Fibroblast of skin of right quadriceps (primary cell): ENCODE data around the gene FOXG1.
A peak's percentile ranks its signal among the peaks of the same experiment; 100 is the strongest.

Source experiments
- DNase-seq: peaks from one replicate; pipeline ENCODE4 v3.0.0-alpha.2; 2013

The FOXG1 gene

GRCh38 chr14:28762303-28762954, 4.2 kb upstream of the FOXG1 start:
- no peak for DNase-seq

- DNase-seq: no peak
Measured at GRCh38 chr14:28762955-28763326, 3.6 kb upstream of the FOXG1 start.

DNA sequence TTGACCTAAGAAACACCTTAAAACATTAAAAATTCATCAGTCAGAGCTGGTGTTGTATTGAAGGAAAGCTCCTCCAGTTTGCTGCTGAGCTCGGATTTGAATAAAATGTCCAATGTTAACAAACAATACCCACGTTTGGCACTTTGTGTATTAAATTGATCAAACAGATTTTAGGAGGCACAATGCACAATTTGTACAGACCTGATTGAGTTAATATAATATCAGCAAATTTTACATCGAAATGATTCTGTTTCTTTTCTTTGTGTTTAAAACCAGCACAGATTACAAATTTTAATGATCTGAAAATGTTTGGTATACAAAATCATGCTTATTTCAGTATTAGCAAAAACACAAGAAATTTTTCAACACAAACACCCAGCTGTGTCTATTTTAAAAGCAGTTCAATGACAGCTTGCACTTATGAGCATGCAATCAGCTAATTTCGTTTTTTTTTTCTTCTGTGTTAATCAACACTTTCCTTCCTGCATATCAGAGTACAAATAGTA, 2.8 kb upstream of the FOXG1 start:
- no peak for DNase-seq

DNA sequence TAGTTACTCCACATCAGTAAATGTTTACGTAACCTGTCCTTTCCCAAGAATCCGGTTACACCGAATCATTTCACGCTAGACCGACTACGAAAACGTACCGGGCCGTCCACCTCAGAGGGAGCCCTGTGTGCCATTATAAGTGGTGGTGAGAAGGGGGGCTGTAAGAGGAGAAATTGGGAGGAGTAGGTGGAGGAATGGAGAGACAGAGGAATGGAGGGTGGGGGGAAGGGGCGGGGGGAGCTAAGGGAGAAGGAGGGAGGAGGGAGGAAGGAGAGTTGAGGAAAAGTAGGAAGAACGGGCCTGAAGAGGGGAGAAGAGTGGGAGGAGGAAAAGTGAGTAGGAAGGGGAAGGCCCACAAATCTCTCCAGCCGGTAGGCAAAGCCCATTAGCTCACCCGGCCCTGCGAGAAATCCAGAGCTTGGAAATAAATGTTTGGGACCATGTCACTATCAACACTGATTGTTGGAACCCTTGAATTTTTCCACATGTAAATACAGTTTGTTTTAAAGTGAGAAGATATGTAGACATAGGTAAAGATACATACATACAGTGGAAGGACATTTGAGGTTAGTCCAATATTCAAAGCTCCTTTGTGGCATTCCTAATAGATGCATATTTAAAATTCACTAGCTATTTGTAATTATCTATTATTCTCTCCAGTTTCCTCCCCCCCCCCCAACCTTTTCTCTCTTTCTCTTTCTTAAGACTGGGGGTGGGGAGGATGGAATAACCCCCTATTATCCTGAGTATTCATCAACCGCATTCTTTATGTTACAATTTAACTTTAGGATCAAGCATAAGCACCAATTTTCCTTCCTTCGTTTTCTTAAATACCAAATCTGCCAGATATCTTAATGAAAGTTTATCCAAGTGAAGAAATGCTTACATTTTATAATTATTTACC, 2.1 kb upstream of the FOXG1 start:
- no peak for DNase-seq

- DNase-seq: no peak
Measured at GRCh38 chr14:28765169-28765830, 1.3 kb upstream of the FOXG1 start.

- DNase-seq: peak; percentile 17
Measured at GRCh38 chr14:28765831-28766468, 637 bp upstream of the FOXG1 start.

DNA sequence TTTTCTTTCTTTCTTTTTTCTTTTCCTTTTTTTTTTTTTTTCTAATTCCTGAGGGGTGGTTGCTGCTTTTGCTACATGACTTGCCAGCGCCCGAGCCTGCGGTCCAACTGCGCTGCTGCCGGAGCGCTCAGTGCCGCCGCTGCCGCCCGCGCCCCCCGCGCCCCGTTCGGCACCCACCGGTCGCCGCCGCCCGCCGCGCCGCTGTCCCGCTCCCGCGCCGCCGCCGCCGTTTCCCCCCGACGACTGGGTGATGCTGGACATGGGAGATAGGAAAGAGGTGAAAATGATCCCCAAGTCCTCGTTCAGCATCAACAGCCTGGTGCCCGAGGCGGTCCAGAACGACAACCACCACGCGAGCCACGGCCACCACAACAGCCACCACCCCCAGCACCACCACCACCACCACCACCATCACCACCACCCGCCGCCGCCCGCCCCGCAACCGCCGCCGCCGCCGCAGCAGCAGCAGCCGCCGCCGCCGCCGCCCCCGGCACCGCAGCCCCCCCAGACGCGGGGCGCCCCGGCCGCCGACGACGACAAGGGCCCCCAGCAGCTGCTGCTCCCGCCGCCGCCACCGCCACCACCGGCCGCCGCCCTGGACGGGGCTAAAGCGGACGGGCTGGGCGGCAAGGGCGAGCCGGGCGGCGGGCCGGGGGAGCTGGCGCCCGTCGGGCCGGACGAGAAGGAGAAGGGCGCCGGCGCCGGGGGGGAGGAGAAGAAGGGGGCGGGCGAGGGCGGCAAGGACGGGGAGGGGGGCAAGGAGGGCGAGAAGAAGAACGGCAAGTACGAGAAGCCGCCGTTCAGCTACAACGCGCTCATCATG, 654 bp downstream of the FOXG1 start:
- DNase-seq: no peak

GRCh38 chr14:28767853-28768741, 1.5 kb downstream of the FOXG1 start:
- no peak for DNase-seq

- DNase-seq: no peak
Measured at GRCh38 chr14:28769276-28769880, 2.8 kb downstream of the FOXG1 start.

DNA sequence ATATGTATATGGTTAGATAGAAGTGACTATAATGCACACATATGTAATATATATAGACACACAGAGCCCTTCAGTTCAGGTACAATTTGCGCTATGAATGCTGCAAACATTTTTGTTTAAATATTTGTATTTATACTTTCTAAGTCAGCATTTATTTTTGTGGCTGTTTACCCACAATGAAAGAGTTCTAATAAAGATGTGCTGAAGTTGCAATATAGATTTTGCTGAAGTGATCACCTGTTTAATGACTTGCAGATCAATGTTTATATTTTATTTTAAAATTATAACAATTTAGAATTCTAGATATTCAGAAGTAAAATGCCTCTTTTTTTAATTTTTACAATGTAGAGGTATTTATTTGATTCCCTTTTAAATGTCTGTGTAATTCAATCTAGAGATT, 3.5 kb downstream of the FOXG1 start:
- DNase-seq: no peak

DNA sequence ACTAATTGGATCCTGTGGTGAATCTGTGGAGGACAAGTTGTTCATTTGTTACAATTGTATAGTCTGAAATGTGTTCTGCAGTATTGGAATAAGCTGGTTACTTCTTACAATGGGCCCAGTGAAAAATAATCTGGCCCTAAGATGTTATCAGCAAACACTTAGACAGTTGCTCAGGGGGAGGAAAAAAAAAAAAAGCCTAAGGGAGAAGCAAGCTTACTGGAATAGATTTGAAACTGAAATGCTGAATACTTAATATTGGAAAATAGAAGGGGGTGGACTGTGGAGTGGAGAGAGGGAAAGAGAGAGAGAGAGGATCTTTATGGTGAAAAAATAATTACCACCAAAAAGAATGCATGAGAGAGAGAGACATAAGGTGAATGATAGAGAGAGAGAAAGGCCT, 4.0 kb downstream of the FOXG1 start:
- DNase-seq: no peak

- no peak for DNase-seq
Measured at GRCh38 chr14:28771168-28771567, 4.6 kb downstream of the FOXG1 start.

- DNase-seq: no peak
Measured at GRCh38 chr14:28772613-28773012, 6.0 kb downstream of the FOXG1 start.

DNA sequence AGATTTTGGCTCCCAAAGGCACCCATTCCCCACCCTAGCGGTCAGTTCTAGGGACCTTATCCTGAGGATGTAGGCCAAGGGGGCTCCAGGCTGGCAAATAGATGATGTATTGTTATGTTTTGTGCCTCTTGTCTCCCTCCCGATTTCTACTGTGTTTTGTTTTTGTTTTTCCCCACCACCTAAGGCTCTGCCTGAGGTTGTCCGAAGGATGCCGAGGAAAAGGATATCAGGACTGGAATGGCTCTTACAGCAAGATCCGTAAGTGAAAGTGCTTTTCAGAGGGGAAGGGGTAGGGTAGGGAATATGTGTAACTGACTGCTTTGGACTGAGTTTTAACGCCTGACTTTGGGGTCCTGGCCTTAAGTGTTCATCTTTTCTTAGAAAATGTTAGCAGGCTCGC, 6.6 kb downstream of the FOXG1 start:
- DNase-seq: no peak

DNA sequence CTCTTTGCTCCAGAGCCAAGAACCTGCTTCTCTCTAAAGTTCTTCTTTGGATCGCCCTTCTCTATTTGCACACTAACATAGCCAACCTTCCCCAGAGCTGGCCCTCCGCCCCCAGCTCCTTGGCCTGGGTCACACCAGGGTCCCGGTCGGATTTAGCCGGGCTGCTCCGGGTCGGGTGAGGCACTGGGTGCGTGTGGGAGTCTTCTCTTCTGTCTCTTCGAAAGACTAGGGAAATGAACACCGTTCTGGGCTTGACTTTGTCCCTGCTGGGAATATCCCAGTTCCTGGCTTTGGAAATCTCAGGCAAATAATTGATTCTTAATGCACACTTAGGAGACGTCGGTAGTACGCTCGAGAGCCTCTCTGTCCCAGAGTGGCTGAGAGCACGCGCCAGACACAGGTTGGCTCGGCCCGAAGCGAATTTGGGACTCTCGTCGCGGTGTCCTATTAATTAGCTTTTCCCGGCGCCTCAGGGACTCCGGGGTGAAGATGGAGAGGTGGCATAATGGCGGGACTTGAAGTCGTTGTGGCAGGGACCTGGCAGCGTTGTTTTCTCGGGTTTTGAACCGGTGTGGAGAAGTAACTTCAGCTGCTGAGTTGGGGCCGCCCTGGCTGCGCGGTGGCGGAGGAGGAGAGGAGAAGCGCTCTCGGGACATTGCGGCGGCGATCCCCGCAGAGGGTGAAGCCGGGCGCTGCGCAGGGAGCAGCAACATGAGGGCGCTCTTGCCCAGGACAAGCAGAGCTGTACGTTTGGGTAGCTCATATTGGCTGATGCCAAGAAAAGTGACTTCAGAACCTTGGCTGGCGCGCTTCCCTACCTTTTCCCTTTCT, 7.5 kb downstream of the FOXG1 start:
- peak; percentile 17 for DNase-seq

DNA sequence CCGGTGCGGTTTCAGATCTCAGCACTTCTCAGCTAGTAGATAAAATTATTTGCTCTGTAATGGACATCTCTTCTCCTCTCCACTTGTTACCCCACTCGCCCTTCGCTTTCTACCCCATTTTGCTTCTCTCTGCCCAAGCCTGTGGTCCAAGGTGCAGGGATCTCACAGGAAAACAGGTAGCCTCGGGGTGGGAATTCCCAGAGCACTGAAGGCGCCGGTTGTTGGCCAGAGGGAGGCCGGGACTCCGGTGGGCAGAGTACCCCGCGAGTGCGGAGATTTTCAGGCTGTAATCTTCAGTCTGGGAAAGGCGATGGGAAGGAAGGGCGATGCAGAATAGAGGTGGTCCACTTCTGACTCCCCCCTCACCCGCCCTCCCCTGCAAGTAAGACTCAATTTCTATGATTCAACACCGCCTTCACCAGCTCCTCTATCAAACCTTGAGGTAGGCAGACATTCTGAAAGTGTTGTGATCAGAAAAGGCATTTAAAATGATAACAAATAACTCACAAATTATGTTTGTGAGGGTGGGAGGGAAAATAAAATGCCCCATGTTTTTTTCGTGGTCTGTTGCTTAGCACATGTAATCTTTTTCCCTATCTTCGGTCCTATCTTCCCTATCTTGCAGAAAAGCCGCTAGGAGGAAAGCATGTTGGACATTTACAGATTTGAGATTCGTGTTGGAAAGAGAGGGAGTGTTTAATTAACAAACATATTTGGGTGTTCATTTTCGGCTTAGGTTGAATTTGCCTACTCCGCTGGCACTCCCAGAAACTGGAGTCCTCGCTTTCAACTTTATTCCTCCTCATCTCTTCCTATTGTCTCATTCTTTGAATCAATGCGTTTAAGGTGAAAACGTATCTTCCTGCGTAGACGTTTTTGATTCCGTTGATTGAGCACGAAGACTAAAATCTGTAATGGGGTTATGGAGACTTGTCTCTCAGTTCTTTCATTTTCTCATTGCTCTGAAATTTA, 8.5 kb downstream of the FOXG1 start:
- DNase-seq: no peak

- DNase-seq: no peak
Measured at GRCh38 chr14:28776482-28777266, 10.1 kb downstream of the FOXG1 start.
